GM19023 (cell line): ENCODE results near the gene MROH2A.

Source experiments
- ATAC-seq: cut with Tn5 transposase; IDR thresholded peaks from one replicate; pipeline ENCODE4 v1.9.1; 2021; ENCODE audit warnings: mild to moderate bottlenecking, moderate library complexity; ENCODE audit not compliant: unreplicated experiment

The MROH2A gene

DNA sequence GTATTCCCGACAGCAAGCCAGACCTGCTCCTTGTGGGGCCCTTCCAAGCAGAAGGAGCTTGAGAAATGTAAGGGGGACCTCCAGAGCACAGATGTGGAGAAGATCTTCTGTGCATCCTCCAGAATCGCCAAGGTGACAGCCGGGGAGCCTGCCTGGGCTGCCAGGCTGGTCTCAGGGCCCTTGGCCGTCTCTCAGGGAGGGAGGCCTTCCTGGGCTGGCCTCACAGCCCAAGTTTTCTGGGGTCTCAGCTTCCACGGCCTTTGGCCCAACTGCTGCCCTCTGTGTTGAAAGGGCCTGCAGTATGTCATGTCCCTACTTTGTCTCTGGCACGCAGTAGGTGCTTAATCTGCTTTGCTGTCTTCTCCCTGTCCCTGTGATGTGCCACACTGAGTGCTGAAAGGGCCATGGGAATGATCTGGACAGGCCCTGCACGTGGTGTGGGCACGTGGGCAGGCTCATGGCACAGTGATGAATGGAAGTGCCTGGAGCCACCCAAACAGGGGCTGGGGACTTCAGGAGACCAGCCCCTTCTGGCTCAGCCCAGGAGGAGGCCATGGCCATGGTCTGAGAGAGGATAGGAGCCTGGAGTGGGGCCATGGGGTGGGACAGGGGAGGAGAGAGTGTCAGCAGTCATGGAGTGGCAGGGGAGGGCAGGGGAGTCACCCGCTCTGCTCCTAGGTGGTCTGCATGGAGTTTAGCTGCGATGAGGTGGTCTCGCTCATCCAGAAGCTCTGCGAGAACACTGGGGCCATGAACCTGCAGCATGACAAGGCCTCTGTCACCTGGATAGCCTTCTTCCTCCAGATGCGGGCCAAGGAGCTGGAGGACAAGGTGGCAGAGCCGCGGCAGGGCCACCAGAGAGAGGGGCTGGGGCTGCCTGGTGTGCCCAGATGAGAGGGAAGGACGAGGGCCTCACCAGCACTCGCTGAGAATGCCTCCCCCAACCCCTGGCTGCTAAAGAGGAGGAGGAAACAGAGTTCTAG, 40.8 kb downstream of the MROH2A start:
- no peak for ATAC-seq

DNA sequence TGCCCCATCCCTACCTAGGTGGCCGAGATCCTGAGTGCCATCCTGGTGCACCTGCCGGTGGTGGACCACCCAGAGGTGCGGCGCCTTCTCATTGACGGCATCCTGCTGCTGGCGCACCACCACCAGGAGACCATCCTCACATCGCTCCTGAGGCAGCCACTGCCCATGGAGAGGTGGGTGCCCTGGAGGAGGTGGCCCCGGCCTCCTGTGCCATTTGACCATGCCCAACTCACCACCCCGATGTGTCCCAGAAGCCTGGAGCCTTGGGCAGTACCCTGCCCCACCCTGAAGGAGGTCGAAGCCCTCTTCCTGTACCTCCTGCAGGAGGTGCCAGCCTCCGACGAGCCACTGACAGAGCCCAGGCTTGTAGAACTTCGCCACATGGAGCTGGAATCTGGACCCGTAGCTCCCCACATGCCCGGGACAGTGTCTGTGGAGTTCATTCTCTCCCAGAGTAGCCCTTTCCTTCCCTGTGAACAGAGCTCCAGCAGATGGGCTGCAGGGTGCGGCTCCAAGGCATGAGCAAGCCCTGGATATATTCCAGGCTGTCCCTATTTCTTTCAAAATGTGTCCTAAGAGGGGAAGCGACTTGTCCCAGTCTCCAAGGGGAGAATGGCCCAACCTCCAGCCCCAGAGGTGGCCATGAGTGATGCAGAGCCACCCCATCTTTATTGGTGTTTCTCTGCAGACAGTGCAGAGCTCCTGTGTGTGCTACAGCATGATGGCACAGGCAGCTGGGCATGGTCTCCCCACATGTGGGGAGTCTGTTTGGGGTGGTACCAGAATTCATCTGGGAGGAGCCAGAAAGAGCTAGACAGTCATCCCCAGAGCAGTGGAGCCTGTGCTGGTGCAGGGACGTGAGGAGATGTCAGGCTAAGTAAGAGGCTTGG, 42.0 kb downstream of the MROH2A start:
- ATAC-seq, result no peak

DNA sequence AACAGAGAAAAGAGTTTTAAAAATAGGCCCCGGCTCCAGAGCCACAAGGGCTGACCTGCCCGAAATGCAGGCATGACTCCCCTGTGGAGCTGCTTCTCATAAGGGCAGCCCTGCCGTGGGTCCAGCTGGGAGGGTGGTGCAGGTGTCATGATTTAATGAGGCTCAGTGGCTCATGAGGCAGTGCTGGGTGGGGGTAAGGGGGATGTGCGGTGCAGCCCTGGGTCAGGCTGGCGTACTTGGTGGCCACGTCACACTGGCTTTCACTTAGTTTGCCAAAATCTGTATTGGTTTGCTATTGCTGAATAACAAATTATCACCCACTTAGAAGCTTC, 42.6 kb downstream of the MROH2A start:
- no peak for ATAC-seq

DNA sequence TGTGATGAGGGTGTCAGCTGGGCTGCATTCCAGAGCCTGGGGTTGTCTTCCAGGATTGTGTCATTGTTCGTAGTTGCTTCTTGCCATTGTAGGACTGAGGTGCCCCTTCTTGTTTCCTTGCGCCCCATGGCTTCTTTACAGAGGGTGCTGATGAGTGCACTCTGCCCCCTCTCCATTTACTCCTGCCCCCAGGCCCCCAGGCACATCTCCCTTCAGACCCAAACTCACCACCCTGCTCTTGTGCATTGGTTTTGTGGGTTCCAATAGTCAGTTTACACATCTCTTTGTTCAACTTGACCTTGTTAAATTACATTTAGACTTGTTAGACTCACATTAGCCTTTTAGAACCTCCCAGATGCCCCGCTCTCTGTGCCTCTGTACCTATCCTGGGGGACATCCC, 43.1 kb downstream of the MROH2A start:
- no peak for ATAC-seq

DNA sequence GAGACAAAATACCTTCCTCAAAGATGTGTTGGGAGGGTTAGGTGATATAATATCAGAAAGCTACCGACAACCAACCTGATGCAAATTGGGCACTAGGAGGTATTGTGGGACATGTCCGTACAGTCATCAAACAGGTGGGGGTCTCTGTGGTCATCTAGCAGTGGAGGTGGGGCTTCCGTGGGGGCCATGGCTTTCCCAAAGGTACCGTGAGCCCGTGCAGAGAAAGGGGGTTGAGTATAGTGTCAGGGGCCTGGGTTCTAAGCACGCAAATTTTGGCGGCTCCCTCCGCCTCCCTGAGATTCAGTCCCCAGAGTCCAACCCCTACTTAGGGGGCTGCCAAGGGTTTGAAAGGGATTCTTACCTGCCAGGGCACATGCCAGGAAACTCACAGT, 43.6 kb downstream of the MROH2A start:
- no peak for ATAC-seq

DNA sequence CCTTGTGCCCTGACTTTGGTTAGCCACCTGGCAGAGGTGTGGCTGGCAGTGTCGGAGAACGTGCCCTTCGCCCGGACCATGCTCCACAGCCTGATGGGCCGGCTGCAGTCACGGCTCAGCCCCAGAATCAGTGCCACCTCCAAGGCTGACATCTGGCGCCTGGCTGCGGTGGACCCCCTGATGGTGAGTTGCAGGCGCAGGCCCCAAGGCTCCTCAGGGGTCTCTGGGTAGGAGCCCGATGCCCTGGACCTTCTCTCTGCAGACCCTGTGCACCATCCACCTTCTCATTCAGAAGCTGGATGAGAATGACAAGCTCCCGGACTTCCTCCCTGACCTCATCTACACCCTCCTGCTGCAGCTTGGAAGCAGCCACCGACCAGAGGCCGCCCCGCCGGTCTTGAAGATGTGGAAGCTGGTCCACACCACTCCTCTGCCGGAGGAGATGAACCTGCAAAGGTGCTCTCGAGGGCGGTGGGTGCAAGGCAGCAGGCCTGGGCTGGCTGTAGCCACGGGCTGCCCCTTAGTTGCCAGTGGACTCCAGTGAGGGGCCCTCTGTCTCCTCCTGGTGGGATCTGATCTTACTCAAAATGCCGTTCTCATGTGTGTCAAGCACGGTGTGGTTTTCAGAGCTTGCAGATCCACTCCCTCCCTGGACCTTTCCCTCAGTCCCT, 44.1 kb downstream of the MROH2A start:
- ATAC-seq, result no peak

DNA sequence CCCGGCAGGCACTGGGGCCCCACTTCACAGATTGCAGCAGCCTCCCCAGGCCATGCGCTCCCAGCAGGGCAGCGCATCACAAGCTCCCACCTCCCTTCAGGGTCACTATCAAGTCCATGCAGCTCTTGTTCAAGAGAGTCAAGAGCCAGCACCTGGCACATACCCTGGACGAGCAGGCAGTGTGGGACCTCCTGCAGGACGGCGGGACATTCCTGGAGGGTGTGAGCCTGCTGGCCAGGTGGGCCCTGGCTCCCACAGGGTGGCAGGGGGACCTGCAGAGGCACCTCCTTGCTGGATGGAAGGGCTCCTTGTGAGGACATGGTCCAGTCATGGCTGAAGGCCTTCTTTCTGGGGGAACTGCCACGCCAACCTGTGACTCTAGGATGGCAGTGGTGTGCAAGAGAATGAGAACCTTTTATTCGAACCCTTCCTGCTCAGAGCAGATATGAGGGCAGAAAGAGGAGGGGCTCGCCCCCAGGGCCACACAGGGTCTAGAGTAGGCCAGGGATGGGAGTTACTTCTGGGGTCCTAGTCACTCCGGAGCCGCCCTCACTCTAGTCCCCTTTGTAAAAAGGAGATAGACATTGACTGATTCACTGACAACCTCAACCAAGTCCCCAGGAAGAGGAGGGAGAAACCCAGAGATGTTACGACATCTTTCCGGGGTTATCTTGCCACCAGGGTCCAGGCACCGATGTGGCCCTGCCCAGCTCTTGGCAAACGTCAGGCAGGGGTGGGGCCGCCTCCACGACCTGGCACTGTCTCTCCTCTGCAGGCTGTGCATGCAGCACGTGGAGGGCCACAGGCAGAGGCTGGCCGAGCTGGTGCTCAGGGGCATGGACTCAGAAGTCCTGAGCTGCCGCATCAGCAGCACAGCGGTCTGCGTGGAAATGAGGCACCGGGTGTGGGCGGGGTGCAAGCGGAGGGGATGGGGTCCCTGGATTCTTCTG, 44.9 kb downstream of the MROH2A start:
- ATAC-seq, result no peak

DNA sequence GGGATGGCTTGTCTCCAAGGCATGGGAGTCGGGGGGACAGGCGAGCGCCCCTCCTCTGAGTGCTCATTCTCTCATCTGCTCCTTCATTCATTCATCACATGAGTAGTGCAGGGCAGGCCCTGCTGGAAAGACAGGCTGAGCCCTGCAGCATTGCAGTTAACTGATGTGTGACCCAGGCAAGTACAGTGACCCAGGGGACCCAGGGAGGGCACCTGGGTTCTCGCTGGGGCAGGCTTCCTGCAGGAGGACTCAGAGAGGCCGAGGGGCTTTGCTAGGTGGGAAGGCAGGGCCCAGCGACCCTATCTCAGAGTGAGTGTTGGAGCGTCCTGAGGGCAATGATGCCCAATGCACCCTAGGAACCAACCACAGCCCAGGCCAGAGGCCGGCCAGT, 45.6 kb downstream of the MROH2A start:
- no peak for ATAC-seq

DNA sequence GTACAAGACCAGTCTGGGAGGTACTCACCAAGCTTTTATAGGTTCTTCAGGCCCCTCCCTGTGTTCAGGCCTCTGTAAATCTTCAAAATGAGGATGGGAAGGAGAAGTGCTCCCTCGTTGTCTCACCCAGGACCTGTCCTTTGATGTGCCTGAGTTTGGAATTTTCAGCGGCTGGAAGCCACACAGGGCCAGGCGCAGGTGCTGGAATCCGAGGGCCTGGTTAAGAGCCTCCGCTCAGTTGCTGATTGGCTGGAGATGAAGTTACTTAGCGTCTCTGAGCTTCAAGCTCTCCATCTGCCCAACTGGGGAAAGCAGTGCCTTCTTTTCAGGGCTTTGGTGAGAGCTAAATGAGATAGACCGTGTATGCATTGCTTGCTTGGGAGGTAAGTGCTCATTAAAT, 46.2 kb downstream of the MROH2A start:
- ATAC-seq, result no peak

DNA sequence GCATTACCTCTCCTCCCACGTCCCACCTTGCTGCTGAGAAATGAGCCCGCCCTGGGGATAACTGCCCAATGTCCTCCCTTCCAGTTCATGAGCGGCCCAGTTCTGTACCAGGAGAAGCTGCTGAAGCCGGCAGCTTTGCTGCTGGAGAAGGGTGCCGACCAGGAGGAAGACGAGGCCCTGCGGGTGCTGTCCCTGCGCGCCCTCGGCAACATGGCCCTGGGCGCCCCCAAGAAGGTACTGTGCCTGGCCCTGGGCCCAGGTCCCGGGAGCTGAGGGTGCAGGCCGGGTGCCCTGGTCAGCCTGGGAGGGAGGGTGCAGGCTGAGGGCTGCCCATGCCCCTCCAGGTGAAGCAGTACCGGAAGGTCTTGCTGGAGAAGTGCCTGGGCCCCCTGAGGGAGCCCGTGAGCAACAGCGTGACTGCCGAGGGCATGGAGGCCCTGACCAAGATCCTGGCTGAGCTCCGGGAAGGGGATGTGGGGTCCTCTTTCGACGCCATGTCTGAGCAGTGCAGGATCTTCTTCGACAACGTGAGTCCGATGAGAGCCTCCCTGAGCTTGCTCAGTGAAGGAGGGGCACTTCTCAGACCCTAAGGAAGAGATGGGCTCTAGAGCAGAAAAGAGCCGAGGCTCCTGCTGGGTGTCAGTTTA, 50.5 kb downstream of the MROH2A start:
- ATAC-seq, result no peak

DNA sequence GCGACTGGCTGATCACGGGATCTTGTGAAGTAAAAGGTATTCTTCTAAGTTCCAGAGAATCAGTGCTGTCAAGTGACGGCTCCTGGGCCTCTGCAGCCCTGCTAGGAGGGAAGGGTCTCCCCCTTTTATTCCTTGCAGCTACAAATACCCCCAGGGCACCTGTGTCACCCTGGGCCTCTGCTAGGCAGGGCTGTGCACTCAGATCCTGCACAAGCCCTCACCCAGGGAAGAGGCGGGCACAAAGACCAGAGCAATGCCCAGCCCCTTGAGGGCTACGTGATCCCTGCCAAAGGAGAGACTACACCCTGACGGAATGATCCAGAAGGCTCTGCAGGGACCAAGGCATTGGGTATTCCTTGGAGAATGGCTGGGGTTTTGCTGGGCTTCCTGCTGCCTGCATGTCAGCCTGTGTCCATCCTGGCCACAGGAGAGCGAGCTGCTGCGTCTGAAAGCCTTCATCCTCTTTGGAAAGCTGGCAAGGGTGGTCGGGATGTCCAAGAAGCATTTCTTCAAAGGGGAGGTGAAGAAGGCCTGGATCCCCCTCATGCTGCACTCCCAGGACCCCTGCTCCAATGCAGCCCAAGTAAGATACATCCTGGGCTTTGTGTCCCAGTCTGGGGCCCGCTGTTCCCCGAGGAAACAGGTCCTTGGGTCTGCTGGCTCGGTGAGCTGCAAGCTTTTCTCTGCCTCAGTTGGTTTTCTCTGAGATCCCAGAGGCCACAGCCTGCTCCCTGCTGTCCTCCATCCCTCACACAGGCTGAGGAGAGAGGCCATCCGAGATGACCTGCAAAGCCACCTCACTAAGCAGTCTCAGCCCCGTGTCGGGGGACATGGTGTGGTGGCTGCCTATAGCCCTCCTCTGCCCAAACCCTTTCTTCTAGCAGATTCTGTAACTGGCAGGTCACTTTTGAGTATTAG, 51.3 kb downstream of the MROH2A start:
- ATAC-seq, result no peak

DNA sequence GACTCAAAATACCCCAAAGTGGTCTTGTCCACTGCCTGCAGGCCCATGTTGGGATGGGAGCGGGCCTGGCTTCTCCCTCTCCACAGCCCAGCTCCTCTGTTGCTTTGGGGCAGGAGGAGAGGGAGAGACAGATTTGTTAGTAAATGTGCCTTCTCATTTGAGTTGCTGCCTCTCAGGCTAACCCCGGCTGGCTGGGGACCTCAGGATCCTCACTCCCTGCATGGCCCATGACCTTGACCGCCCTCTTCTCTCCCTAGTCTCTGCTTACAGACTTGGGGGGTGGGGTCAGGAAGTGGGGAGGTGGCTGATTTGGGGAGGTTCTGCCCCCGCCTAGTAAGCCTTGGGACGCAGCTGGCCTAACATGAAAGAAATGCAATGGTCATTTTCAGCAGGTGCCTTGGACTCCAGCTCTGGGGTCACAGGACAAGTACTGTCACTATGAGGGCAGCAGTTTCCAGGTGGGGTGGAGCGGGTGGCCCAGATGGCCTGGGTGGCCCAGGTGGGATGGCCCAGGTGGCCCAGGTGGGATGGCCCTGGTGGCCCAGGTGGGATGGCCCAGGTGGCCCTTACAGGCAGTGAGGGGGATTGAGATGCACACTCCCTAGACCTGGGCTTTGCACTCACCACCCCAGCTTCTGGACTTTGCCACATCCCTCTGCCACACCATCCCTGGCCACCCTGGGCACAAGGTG, 52.1 kb downstream of the MROH2A start:
- ATAC-seq, result no peak

DNA sequence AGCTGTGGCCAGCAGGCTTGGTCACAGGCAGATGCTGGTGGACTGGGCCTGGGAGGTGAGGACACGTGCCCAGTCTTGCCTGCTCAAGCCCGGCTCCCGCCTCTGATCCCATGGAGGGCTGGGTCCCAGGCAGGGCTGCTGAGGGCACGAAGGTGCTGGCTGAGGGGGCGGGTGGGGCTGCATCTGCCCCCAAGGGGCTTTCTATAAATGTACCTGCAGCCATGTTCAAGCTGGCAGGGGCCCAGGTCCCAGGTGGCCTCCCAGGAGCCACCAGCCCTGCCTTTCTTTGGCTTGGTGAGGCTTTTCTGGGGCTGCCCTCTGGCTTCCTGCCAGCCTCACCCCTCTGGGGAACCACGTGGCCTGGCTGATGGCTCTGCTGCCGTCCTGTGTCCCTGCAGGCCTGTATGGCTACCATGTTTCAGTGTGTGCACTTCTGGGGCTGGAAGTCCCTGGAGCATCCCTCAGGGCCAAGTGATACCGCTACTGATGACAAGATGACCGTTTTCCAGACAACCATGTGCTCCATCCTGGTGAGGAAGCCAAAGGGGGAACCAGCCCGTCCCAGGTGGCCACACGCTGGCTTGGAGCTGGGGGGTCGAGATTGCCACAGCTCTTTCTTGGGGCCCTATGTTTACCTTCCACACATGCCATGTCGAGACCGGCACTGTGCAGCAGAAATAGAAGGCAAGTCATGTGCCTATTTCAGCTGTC, 53.0 kb downstream of the MROH2A start:
- ATAC-seq, result no peak

DNA sequence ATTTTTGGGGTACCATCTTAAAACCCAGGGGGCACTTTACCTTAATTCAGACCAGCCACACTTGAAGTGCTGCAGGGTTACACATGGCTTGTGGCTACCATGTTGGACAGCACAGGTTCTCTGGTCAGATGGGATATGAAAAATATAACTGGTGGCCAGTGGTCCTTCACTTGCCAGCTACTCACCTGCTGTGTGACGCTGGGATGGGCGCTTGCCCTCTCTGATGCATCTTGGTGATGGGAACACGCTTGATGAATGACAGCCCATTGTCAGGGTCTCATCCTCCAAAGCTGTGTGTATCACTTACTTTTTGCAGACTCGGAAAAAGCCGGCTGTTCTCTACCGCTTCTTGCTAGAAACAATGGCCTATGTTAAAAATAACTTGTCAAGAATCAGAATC, 53.7 kb downstream of the MROH2A start:
- ATAC-seq, result no peak

DNA sequence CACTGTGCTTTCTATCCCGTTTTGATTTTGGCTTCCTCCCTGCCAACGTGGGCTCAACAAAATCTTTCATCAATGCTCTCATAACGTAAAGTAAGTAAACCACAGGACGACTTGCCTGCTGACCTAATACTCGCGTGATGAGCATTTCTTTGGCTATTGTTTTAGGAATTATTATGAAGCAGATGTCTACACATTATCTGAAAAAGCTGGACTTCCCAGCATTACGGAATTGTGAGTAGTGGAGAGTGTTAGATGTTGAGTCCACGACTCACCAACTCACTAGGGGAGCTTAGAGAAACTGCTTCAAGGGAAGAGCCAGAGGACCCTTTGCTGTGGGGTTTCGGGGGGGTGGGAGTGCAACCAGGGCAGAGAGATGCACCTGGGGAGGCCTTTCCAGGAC, 54.3 kb downstream of the MROH2A start:
- ATAC-seq, result no peak

DNA sequence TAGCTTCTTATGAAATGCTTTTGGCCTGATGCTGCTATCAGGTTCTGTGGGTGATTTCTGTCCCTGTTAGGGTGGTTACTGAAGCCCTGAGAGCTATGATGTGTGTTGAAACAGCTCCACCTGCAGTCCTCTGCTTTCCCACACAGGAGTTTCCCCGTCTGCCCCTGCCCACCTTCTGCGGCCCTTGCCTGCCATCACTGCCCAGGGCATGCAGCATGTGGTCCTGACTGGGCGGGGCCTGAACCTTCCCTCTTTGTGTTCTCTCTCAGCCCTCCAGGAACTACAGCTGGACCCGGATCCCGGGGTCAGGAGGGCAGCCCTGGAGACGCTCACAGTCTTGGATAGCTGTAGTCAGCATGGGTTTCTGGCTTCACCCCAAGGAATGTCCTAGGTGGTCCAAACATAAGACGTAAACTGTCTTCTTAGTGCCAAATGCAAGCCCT, 54.8 kb downstream of the MROH2A start:
- no peak for ATAC-seq

DNA sequence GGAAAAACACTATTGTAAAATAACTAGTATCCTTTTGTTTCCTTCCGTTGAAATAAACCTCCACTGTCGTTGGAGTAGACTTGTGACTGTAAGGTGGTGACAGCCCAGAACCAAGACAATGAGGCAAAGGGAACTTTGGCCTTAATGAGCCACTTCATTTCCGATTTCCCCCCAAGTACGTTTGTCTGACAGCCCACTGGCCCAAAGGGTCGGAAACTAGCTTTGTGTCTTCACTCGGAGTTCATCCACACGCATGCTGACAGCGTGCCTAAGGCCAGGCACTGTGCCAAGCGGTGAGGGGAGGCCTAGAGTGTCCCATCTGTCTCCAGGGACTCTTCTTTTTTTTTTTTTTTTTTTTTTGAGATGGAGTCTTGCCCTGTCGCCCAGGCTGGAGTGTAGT, 55.2 kb downstream of the MROH2A start:
- ATAC-seq, result no peak
